Myometrial cell (primary cell): ENCODE data around the gene VEGFD. TPM values are rescaled to one million over a fixed set of nuclear protein-coding genes. Genes with fewer than 3 reads are reported as not detected.

Experiments used
- total RNA-seq: library from RNA; depleted of rRNA; stranded (reverse); fragments of >200 nt; gene quantifications from 2 replicates; pipeline ENCODE4 v1.2.3, GENCODE V29; 2015

VEGFD gene, protein sequence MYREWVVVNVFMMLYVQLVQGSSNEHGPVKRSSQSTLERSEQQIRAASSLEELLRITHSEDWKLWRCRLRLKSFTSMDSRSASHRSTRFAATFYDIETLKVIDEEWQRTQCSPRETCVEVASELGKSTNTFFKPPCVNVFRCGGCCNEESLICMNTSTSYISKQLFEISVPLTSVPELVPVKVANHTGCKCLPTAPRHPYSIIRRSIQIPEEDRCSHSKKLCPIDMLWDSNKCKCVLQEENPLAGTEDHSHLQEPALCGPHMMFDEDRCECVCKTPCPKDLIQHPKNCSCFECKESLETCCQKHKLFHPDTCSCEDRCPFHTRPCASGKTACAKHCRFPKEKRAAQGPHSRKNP
- total RNA-seq: not detected in 2 replicates

DNA sequence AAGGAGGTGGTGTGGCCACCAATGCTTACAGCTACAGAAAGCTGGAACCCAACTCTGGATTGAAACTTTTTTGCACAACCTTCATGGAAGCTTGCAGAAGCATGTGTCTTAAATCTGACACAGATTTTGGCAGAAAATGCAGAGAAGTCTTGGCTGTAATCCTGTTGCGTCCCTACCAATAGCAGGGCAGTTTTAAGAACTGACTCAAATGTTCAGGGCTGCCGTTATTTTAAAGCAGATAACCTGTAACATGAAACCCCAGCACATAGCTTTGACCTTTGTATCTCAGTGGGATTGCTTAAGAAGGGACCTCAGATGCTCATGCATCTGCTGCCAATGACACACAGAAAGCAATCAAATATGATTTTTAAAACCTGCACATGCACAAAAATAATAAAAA is at the start of gene VEGFD:
Gene VEGFD (minus strand): TSS at position 110 of the 400 bp plus-strand sequence. CDS start 467 bp downstream, outside the sequence.

DNA sequence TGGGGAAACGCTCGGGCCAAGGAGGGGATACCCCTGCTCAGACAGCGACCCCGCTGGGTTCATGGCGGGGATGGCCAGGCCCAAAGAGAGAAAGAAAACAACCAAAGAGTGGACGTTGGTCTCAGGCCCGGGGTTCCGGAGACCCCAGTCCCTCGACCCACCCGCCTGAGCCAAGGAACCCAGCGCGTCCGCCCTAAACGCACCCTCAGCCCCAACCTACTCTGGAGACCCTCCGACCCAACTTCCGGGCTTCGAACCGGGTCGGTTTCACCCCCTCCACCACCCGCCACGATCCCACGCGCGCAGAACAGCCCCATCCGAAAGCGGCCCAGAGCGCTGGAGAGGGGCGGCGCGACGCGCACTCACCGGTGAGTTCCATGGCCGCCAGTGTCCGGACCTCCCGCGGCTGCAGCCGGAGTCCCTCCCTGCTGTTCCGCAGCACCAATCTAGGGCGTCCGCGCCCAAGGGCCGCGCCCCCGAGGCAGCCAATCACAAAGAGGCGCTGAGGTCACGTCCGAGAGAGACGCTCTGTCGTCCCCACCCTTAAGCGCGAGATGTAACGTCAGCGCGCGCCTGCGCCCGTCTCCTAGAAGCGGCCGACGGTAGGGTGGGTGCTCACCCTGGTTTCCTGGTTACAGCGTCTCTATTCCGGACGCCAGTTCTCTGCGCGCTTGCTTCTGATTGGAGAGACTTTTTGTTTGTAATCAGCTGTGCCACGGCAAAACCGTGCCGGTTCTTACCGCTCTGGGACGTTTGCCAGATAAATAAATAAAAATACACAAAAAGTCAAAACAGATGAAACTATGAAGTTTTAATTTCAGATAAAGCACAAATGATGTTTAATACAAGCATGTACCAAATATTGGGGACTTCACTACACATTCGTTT is 48.8 kb downstream of the VEGFD start, which contains the start of gene PIGA:
Gene PIGA (minus strand): TSS at position 389 of the 888 bp plus-strand sequence. CDS start 3,593 bp downstream, outside the sequence.

GRCh38 chrX:15315509-15315908 is 68.7 kb downstream of the VEGFD start, which contains the start of gene ASB11:
Gene ASB11, minus strand, starts transcription at chrX:15315640. Its CDS starts 35 bp downstream, at chrX:15315605.

Other genes with a start within 250 kb of the VEGFD start
- gene ASB9, start 114.3 kb downstream of the VEGFD start, total RNA-seq: 0.29 and 0.89 TPM in 2 replicates
- not detected in 2 replicates for gene ASB11, start 68.8 kb downstream of the VEGFD start, total RNA-seq
- 2.9 and 4.6 TPM in 2 replicates for gene PIGA, start 48.9 kb downstream of the VEGFD start, total RNA-seq
- gene PIR, start 108.9 kb upstream of the VEGFD start, total RNA-seq: 13.5 and 18.3 TPM in 2 replicates
- gene BMX, start 116.4 kb upstream of the VEGFD start, total RNA-seq: not detected in 2 replicates
- gene ACE2, start 216.5 kb upstream of the VEGFD start, total RNA-seq: not detected in 2 replicates